Erythroblast (primary cell): ENCODE results near the gene B4GALT6.

Experiments
- GATA1 ChIP-seq: IDR thresholded peaks from 2 replicates; pipeline ENCODE4 v1.6.1; 2011; ENCODE audit warnings: low read depth, mild to moderate bottlenecking, control low read depth, low read length, moderate library complexity
- POLR2A ChIP-seq: IDR thresholded peaks from 2 replicates; pipeline ENCODE4 v1.6.1; 2011; ENCODE audit warnings: mild to moderate bottlenecking, low read length

- no peak for TF ChIP-seq POLR2A
- no peak for TF ChIP-seq GATA1
Observed at GRCh38 chr18:31612124-31612523, 72.3 kb downstream of the B4GALT6 start.
